Activated CD4-positive, alpha-beta T cell treated with anti-CD3 and anti-CD28 coated beads for 48 hours (primary cell): ENCODE data around the gene PARP16.
A peak's percentile ranks its signal among the peaks of the same experiment; 100 is the strongest.
"Not testable (repeated sequence)": the region's sequence is repeated elsewhere in the genome, so short reads cannot be mapped to it uniquely, and the experiment has no call there.

Source experiments
- DNase-seq: peaks from one replicate; pipeline ENCODE4 v3.0.0-alpha.2; 2020

PARP16 gene

GRCh38 chr15:65226901-65227300 lies 59.8 kb downstream of the PARP16 start:
- not testable (repeated sequence) for DNase-seq

- no peak for DNase-seq
Measured at GRCh38 chr15:65226221-65226620, 60.5 kb downstream of the PARP16 start.

- DNase-seq, result no peak
Measured at GRCh38 chr15:65223996-65224395, 62.7 kb downstream of the PARP16 start.

GRCh38 chr15:65222891-65223290 lies 63.8 kb downstream of the PARP16 start:
- DNase-seq, result no peak

- no peak for DNase-seq
Measured at GRCh38 chr15:65221697-65222096, 65.0 kb downstream of the PARP16 start.

DNA sequence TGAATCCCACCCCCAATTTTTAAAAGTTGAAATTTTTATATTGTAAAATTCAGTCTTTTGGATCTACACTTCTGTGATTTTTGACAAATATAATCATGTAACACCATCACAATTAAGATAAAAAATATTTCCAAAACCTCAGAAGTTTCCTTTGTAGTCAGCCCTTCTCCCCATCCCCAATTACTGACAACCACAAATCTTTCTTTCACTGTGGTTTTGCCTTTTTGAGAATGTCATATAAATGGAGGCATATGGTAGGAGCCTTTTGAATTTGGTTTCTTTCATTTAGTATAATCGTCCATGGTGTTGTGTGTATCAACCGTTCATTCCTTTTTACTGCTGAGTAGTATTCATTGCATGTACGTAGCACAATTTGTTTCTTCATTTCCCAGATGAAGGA lies 67.5 kb downstream of the PARP16 start:
- DNase-seq, result no peak

DNA sequence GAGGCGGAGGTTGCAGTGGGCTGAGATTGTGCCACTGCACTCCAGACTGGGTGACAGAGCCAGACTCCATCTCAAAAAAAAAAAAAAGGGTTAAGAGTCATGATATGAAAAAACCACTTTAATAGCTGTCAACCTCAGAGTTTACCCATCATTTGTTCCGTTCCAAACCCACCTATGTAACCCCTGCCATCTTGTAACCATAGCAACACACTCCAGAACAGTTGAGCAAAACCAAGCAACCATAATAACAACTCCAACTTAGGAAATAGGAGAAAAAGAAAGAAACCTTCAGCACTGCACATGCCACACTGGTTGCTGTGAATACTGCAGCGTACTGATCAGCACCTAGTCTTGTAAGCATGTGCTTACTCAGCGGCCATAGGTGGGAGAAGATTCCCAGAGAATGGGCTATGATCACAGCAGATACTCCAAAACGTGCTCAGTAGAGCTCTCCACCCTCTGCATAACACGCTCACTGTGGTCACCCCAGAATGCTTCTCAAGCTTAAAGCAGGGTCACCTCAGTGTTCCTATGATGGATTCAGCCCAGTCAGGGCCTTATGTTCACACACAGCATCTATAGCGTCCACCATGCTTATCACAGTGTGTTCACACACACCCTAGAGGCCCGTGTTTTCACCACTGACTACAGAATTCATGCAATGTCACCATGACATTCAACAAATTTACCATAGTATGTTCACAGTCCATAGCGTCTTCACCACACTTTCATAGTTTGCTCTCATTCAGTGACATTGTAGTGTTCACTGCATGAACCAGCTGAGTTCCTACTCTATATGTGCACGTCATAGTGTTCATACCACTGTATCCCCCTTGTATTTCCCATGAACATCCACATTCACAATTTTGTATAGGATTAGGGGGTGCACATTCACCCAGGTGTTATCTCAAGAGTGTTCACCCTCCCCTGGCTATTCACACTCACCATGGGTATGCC lies 68.9 kb downstream of the PARP16 start:
- no peak for DNase-seq

DNA sequence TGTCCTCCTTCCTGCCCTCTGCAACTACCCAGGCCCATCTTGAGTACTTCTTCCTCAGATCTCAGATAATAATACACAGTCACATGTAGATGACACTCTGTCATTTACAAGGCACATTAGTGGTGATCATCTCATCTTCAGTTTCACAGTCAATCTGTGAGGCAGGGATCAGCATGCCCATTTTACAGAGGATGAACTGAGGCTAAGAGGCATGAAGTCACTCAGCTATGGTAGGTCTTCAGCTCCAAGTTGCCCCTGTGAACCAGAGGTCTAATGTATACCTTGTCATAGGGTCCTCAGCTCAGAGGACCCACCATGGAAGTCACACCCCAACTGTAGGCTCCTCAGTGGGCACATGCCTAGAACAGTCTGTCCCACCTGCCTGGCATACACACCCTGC lies 71.2 kb downstream of the PARP16 start:
- DNase-seq, result no peak

DNA sequence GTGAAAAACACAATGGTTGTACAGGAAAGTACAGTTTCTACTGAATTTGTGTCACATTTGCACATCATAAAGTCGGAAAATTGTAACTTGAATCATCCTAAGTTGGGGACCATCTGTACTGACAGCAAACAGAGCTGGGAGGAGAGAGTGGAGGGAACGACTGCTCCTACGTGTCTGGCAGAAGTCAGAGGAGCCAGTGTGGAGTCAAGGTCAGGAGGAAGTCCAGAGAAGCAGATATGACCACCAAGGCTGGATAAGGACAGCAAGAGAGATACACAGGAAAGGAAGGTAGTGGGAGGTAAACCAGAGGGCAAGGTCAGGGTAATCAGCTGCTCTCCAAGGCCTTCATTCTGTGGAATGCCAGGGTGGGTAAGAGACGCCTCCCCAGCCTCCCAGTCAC lies 72.7 kb downstream of the PARP16 start:
- no peak for DNase-seq

DNA sequence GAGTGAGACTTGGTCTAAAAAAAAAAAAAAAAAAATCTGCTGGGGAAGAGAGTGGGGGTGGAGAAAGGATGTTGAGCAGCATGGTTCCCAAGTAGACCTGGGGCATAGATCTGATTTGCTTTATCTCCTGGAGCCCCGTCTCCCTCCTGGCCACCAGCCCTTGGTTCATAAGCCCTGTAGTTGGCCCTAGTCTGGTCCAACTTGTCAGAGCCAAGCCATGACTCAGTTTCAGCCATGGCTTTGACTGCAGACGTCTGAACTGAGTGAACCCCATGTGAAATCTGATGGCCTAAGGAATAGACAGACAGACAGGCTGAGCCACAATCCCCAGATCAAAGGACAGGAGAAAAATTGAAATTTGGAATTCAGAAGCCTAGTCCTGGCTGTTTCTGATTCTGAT lies 73.4 kb downstream of the PARP16 start:
- DNase-seq, result no peak

DNA sequence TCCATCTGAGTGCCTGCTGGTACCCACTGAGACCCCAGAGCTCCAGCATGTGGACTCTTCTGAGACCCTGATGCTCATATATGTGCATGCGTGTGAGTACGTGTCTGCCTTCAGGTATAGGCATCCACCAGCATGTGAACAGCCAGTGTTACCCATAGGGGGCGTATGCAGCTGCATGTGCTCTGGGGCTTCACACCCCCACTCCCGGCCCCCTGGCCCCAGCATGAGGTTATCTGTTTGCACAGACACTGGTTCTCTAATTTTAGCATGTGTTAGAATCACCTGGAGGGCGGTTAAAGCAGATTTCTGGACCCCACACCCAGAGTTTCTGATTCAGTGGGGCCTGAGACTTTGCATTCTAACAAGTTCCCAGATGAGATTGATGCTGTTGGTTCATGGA lies 74.6 kb downstream of the PARP16 start:
- DNase-seq, result peak; percentile 71

DNA sequence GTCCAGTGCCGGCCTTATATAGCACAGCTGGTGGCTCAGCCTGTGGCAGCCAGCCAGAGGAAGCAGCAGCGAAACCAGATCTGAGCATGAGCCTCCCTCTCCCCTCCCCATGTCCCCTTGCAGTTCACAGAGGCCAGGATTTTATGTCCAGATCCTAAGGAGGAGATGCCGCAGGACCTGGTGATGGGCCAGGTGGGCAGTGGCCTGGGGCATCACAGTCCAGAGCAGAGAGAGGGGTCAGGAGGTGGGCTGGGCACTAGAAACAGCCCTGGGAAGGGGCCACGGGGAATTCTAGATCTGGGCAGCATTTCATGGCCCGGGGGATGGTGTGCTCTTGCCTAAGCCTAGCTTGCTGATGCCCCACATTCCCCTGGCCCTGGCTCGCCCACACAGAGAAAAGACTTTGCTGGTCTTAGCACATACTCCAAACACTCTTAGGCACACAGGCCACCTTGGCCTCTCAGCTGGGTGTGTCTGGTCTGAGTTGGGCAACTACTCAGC lies 75.2 kb downstream of the PARP16 start:
- no peak for DNase-seq

DNA sequence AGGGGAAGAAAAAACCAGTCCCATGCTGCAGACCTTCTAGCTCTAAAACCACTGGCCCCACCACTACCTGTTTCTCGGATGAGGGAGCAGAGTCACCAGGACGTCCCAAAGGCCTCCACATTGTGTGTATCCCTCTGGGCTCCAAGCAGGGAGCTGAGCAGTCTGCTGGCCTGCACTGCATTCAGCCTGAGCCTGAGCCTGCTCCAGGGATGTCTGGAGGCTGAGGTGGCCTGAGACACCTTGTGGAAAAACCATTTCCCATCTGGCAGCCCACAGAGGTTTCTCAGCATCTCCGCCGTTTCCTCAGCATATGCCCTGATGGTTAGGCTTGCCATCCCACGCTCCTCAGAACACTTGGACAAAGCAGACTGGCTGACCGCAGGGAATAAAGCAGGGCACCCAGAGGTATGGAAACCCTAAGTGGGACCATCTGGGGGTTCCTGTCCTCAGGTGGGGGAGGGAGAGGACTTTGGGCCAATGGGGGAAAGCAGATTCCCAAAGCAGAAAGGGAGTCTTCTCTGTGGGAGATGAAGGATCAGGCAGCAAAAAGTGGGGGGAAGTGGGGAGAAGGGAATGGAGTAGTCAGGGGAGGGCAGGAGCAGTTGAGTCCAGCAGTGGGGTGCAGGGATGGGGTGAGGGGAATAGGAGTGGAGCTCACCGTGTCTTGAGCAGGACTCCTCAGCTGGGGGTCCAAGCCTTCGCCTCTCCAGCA lies 75.8 kb downstream of the PARP16 start, which contains the start of gene CILP:
CILP (minus strand) TSS at position 704 of the 712 bp plus-strand sequence. CDS start 1,718 bp downstream, outside the sequence.
- no peak for DNase-seq

GRCh38 chr15:65209701-65210643 lies 76.7 kb downstream of the PARP16 start:
- DNase-seq, result no peak

GRCh38 chr15:65208647-65209046 lies 78.0 kb downstream of the PARP16 start:
- DNase-seq, result no peak
